Stimulated activated naive CD8-positive, alpha-beta T cell treated with anti-CD3 and anti-CD28 coated beads, Interleukin-15, Interleukin-2, amounts not matched to agents 100 U/mL and 50 U/mL, for 24 hours (primary cell): Measurements from ENCODE around the gene FAM177A1.
"Not testable (repeated sequence)": the region's sequence is repeated elsewhere in the genome, so short reads cannot be mapped to it uniquely, and the experiment has no call there.

ENCODE experiments used
- ATAC-seq: fragments of 150-1000 bp; cut with Tn5 transposase; one replicate; pipeline ENCODE4 v1.10.0; 2021
- DNase-seq: peaks from one replicate; pipeline ENCODE4 v3.0.0; 2021

Gene FAM177A1

GRCh38 chr14:35061113-35061791 lies 15.2 kb downstream of the FAM177A1 start:
- not testable (repeated sequence) for DNase-seq, ATAC-seq

GRCh38 chr14:35065731-35066130 lies 19.7 kb downstream of the FAM177A1 start:
- not testable (repeated sequence) for ATAC-seq

GRCh38 chr14:35068238-35069012 lies 22.4 kb downstream of the FAM177A1 start:
- ATAC-seq (no peak), DNase-seq (no peak)

More at GRCh38 chr14:35065731-35066130, 19.7 kb downstream of the FAM177A1 start:
- not testable (repeated sequence) for DNase-seq

GRCh38 chr14:35072226-35072625 lies 26.2 kb downstream of the FAM177A1 start:
- DNase-seq: no peak
- no peak for ATAC-seq

GRCh38 chr14:35073486-35073885 lies 27.4 kb downstream of the FAM177A1 start:
- DNase-seq (no peak), ATAC-seq (no peak)

GRCh38 chr14:35078082-35078481 lies 32.0 kb downstream of the FAM177A1 start:
- no peak for ATAC-seq

GRCh38 chr14:35079742-35080141 lies 33.7 kb downstream of the FAM177A1 start:
- DNase-seq (no peak), ATAC-seq (no peak)

More at GRCh38 chr14:35078082-35078481, 32.0 kb downstream of the FAM177A1 start:
- no peak for DNase-seq

- no peak for ATAC-seq
These were observed 37.6 kb downstream of the FAM177A1 start for GRCh38 chr14:35083530-35084150.

GRCh38 chr14:35085441-35085840 lies 39.4 kb downstream of the FAM177A1 start:
- DNase-seq (no peak), ATAC-seq (no peak)

More at GRCh38 chr14:35083530-35084150, 37.6 kb downstream of the FAM177A1 start:
- no peak for DNase-seq

- ATAC-seq (no peak), DNase-seq (no peak)
These were observed 42.4 kb downstream of the FAM177A1 start for GRCh38 chr14:35088514-35088913.

- ATAC-seq, DNase-seq: not testable (repeated sequence)
These were observed 48.6 kb downstream of the FAM177A1 start for GRCh38 chr14:35094645-35095044.

GRCh38 chr14:35107866-35108265 lies 61.8 kb downstream of the FAM177A1 start:
- no peak for ATAC-seq
- no peak for DNase-seq

- DNase-seq (no peak), ATAC-seq (no peak)
These were observed 66.6 kb downstream of the FAM177A1 start for GRCh38 chr14:35112641-35113040.

GRCh38 chr14:35113308-35113950 lies 67.4 kb downstream of the FAM177A1 start:
- no peak for DNase-seq
- no peak for ATAC-seq

GRCh38 chr14:35114036-35114435 lies 68.0 kb downstream of the FAM177A1 start:
- ATAC-seq (no peak), DNase-seq (no peak)

- no peak for DNase-seq
- ATAC-seq: no peak
These were observed 70.2 kb downstream of the FAM177A1 start for GRCh38 chr14:35116242-35116641.

- DNase-seq (no peak), ATAC-seq (no peak)
These were observed 71.0 kb downstream of the FAM177A1 start for GRCh38 chr14:35117112-35117511.

- no peak for ATAC-seq
- peak; percentile 16 for DNase-seq
These were observed 75.2 kb downstream of the FAM177A1 start for GRCh38 chr14:35121026-35121886.

GRCh38 chr14:35121887-35122695 lies 76.0 kb downstream of the FAM177A1 start, which contains the start of the genes PPP2R3C and PRORP:
PPP2R3C (minus strand) TSS chr14:35121990; CDS start chr14:35121959, 31 bp downstream.
PRORP (plus strand) TSS chr14:35122552; CDS start chr14:35123246, 694 bp downstream.
- DNase-seq: peak; percentile 86
- ATAC-seq: peak; percentile 90

GRCh38 chr14:35122696-35123387 lies 76.8 kb downstream of the FAM177A1 start:
- DNase-seq: peak; percentile 12
- no peak for ATAC-seq
